ENCODE results near the gene ZNF132.
"Not testable (repeated sequence)": the region's sequence is repeated elsewhere in the genome, so short reads cannot be mapped to it uniquely, and the experiment has no call there.

ZNF132 gene

GRCh38 chr19:58406818-58407657, 32.9 kb downstream of the ZNF132 start:
- no peak for DNase-seq

GRCh38 chr19:58403920-58404478, 36.0 kb downstream of the ZNF132 start:
- DNase-seq = not testable (repeated sequence)

- no peak for DNase-seq
Measured at GRCh38 chr19:58401840-58402421, 38.0 kb downstream of the ZNF132 start.

GRCh38 chr19:58400916-58401839, 38.8 kb downstream of the ZNF132 start:
- DNase-seq = peak; percentile 90

- no peak for DNase-seq
Measured at GRCh38 chr19:58400316-58400915, 39.5 kb downstream of the ZNF132 start.

GRCh38 chr19:58399903-58400302, 40.0 kb downstream of the ZNF132 start:
- no peak for DNase-seq

GRCh38 chr19:58398545-58398944, 41.4 kb downstream of the ZNF132 start:
- DNase-seq = no peak

- no peak for DNase-seq
Measured at GRCh38 chr19:58398087-58398486, 41.9 kb downstream of the ZNF132 start.

- DNase-seq = no peak
Measured at GRCh38 chr19:58397533-58398037, 42.4 kb downstream of the ZNF132 start.

- DNase-seq = no peak
Measured at GRCh38 chr19:58396691-58397532, 43.0 kb downstream of the ZNF132 start.

GRCh38 chr19:58395979-58396627, 43.9 kb downstream of the ZNF132 start:
- no peak for DNase-seq

GRCh38 chr19:58395220-58395978, 44.6 kb downstream of the ZNF132 start, which contains the start of gene RNF225:
Gene RNF225 (plus strand): TSS chr19:58395656. CDS start chr19:58396090, 434 bp downstream.
- no peak for DNase-seq

GRCh38 chr19:58394821-58395219, 45.1 kb downstream of the ZNF132 start:
- DNase-seq = no peak

GRCh38 chr19:58393725-58394033, 46.3 kb downstream of the ZNF132 start:
- DNase-seq = no peak

GRCh38 chr19:58392945-58393724, 46.8 kb downstream of the ZNF132 start:
- no peak for DNase-seq

GRCh38 chr19:58388175-58388526, 51.8 kb downstream of the ZNF132 start:
- DNase-seq = no peak

- DNase-seq = no peak
Measured at GRCh38 chr19:58387338-58388174, 52.4 kb downstream of the ZNF132 start.

- DNase-seq = peak; percentile 97
Measured at GRCh38 chr19:58386576-58387337, 53.2 kb downstream of the ZNF132 start, which contains the start of gene RPS5. Gene RPS5 (plus strand): TSS chr19:58387269. CDS start chr19:58388138, 869 bp downstream.
